GM18858 (cell line): Measurements from ENCODE around the gene ATP2B2.

ENCODE experiments used
- ATAC-seq: cut with Tn5 transposase; IDR thresholded peaks from one replicate; pipeline ENCODE4 v1.9.1; 2021; ENCODE audit not compliant: unreplicated experiment

The ATP2B2 gene

DNA sequence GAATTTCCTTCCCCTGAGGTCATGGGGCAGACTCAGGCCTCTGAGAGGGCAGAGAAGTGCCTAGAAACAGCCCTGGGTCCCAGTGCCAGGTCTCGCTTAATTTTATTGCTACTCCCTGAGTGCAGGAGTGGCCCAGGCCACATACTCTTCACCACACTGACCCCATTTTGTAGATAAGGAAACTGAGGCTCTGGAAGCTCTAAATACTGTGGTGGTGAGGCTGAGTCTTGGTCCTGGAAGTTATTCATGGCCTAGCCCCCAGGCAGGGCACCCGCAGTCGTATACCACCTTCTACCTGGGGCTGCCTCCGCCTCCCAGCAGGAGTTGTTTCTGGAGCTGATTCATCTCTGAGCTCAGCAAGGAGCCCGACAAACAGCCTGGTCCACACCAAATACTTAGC, 9.8 kb downstream of the ATP2B2 start:
- no peak for ATAC-seq

DNA sequence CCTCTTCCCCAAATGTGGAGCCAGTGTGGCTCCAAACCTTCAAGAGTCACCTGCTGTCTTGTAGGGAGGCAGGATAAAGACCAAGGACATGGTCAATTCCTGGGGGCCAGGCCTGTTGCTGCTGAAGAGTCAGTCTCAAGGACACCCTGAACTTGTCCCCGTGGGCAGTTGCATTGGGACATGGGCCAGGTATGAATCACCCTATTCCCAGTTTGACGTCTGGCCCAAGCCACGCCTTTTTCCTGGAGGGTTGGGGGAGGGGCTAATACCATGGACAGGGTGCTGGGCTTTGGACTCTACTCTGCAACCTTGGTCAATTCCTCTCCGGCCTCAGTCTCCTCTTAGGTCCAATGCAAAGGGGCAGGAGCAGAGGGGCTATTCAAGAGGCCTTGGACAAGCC, 10.4 kb downstream of the ATP2B2 start:
- ATAC-seq, result no peak

DNA sequence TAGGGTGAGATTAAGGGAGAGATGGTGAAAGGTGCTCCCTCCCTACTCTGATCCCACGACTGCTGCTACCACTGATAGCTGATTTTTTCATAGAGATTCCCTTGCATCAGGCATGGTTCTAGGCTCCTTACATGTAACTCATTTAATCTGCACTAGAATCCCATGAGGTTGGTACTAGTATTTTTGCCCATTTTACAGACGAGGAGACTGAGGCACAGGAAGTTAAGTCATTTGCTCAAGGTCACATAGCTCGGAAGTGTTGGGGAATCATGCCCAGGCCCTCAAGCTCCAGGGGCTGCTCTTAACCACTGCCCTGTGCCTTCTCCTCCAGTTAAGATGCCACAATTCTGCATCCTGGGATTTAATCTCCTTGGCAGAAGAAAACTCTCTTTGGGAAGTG, 11.2 kb downstream of the ATP2B2 start:
- no peak for ATAC-seq

DNA sequence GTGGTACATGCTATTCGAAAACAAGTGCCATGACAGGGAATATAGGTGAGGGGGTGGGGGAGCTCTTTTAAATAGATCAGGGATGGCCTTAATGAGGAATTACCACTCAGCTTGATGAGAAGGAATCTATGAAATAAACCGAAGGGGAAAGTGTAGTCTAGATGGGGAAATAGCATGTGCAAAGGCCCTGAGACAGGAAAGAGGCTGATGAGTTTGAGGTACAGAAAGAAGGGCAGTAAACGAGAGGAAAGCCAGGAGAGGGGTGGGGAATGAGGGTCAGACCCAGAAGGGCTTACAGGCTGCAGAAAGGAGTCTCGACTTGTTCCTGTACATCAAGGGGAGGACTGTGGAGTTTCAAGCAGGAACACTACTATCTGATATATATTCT, 12.2 kb downstream of the ATP2B2 start:
- ATAC-seq, result no peak

- no peak for ATAC-seq
These were observed 12.8 kb downstream of the ATP2B2 start for GRCh38 chr3:10492364-10493201.

DNA sequence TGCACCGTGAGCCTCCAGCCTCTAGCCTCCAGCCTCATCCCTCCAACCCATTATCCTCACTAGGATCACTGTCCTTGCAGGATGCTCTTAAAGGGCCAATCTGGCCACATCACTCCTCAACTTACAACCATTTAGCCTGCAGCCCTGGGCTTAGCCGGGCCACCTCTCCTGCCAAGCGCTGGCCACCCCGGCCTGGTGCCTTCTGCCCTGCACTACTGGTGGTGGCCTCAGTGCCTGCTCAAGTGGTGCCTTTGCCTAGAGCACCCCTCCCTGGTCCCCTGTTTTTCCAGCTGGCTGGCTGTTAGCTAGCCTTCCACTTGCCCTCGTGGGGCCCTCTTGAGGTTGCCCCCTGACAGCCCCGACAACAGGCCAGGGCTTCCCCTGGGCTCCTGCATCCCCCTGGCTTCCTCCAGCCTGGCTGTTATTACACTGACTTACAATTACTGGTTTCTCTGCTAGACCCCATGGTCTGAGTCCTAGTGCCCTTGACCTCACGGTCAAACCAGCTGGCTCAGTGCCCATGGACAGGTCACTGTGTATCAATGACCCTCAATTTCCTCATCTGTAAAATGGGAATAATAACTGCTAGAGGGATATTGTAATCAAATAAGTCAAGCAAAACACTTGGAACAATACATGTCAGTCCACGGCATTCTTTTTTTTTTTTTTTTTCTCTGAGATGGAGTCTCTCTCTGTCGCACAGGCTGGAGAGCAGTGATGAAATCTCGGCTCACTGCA, 15.5 kb downstream of the ATP2B2 start:
- no peak for ATAC-seq

GRCh38 chr3:10487988-10488633, 17.3 kb downstream of the ATP2B2 start:
- no peak for ATAC-seq

GRCh38 chr3:10485806-10486205, 19.6 kb downstream of the ATP2B2 start:
- ATAC-seq, result no peak

GRCh38 chr3:10485380-10485779, 20.0 kb downstream of the ATP2B2 start:
- no peak for ATAC-seq

- ATAC-seq, result no peak
These were observed 20.7 kb downstream of the ATP2B2 start for GRCh38 chr3:10484709-10485108.

- no peak for ATAC-seq
These were observed 21.6 kb downstream of the ATP2B2 start for GRCh38 chr3:10483686-10484345.

DNA sequence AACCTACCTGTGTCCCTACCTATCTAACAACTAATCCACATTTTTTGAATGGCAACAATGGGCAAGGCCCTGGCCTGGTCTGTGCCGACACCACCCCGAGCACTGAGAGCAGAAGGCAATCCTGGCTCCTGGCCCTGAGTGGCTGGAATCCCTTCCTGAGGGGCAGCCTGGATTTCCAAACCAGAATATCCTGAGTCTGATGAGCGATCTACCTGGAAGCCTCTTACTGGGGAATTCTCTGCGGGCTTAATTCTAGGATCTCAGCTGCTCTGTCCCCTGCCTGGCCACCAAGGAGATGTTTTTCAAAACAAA, 22.1 kb downstream of the ATP2B2 start:
- ATAC-seq, result no peak

DNA sequence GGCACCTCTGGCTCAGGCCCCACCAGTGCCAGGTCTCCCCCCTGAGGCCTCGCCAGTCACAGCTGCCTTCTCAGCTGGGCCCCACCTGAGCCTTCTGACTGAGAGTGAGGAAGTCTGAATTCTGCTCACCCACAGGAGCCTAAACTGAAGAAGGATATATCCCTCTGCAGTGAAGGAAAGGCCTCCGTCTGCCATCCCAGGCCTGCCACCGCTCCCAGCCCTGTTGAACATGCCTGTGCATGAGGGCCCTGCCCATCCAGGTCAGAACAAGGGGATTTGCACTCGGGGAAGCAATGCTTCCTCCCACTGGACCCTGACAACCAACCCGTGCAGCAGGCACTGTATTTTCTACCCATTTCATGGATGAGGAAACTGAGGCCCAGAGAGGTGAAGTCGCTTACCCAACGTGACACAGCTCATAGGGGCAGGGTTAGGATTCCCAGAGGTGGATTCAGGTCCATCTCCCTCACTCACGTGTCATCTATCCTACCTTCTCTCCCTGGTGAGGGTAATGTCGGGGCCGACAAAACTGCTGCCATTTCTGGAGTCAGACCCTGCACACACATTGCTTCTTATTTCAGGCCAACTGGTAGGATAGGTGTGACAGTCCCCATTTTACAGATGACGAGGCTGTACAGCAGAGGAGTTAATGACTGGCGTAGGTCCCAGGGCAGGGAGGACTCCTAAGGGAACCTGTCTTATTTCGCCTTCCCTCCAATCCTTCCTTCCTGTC, 22.6 kb downstream of the ATP2B2 start:
- no peak for ATAC-seq

DNA sequence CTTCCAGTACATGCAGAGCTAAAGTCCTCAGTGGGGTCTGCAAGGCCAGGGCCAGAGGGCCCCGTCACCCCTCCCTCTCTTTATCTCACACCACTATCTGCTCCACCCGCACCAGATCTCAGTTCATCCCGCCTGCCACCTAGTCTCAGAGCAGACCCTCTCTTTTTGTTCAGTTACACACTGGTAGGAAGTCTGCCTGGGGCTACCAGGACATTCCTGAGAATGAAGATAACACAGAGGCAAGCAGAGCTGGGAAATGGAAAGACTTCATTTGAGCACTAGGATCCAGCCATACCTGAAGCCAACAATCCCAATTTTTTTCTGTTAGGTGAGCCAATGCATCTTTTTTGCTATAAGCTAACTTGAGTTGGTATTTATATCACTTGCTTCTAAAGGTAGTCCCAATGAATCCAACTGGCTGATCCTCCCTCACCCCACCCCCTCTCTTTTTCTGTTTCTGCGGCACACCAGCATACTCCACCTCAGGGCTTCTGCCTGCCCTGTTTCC, 24.5 kb downstream of the ATP2B2 start:
- no peak for ATAC-seq

- no peak for ATAC-seq
These were observed 26.1 kb downstream of the ATP2B2 start for GRCh38 chr3:10479311-10479710.

DNA sequence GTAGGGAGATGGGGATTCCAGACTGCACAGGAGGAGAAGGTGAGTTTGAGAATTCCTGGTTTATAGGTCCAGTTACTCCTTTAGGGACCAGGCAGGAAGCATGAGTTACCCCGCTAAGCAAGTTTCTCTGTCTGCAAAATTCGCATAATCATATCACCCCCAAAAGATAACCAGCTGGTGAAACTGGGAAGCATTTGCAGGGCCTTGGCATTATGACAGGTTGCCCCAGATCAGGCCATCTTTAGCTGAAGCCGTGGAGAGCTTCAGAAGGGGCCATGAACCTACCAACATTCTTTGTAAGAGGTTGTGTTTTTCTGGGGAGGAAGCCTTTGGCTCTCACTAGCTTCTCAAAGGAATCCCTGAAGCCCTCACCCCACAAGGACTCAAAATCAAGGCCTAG, 29.4 kb downstream of the ATP2B2 start:
- no peak for ATAC-seq

DNA sequence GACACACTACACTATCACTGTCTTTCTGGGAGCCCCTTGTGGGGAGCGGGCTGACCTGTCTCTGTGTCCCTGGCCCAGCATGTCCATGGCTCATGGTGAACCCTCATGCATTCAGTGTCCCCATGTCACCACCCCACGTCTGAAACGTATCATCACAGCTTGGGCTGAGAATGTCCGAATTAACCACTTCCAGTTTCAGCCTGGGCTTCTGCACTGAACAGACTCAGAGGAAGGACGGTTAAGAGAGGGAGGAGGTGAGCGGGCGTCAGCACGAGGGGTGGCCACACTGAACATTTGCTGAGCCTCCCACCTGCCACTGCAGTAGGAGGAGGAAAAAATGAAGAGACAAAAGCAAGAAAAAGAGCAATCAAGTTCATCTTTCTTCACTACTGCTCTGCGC, 30.5 kb downstream of the ATP2B2 start:
- ATAC-seq, result no peak

DNA sequence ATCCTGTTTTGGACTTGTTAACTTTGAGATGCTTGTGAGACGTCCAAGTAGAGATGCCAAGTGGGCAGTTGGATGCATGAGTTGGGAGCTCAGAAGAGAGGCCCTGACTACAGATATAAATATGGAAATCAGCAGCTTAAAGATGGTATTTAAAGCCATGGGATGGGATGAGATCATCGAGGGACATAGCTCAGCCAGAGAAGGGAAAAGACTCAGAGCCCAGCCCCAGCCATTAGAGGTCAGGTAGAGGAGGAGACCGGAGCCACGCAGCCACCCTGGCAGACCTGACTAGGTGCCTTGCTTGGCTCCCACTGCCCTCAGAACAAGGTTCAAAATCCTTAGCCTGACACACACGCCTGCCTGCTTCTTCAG, 31.1 kb downstream of the ATP2B2 start:
- ATAC-seq, result no peak

- no peak for ATAC-seq
These were observed 31.7 kb downstream of the ATP2B2 start for GRCh38 chr3:10473581-10474274.

GRCh38 chr3:10472877-10473440, 32.4 kb downstream of the ATP2B2 start:
- no peak for ATAC-seq
